Activated naive CD8-positive, alpha-beta T cell treated with anti-CD3 and anti-CD28 coated beads, Interleukin-2, amount 10 ng/mL, durations not matched to agents 7 days and 5 days (primary cell): ENCODE results near the gene SPTB. TPM values are rescaled to one million over a fixed set of nuclear protein-coding genes. Genes with fewer than 3 reads are reported as not detected.

Experiments
- ATAC-seq: fragments of 150-1000 bp; cut with Tn5 transposase; one replicate; pipeline ENCODE4 v1.10.0; 2021; ENCODE audit warnings: low read depth, moderate library complexity
- POLR2A ChIA-PET: fragments of 350-600 bp; sonication (Branson Sonifier 250); formaldehyde crosslinking; loops from one replicate; lab custom pipeline; 2021; ENCODE audit warnings: antibody characterized with exemption; lab: Charles Lee
- DNase-seq: peaks from one replicate; pipeline ENCODE4 v3.0.0; 2021
- H3K27ac Mint-ChIP-seq: one replicate; pipeline ENCODE4 v1.8.0; 2022; ENCODE audit warnings: mild to moderate bottlenecking, mixed read lengths
- H3K27me3 Mint-ChIP-seq: one replicate; pipeline ENCODE4 v1.8.0; 2022; ENCODE audit warnings: mild to moderate bottlenecking, moderate library complexity, mixed read lengths
- H3K36me3 Mint-ChIP-seq: one replicate; pipeline ENCODE4 v1.8.0; 2021; ENCODE audit warnings: mild to moderate bottlenecking, mixed read lengths
- H3K4me1 Mint-ChIP-seq: one replicate; pipeline ENCODE4 v1.8.0; 2021; ENCODE audit warnings: mixed read lengths
- H3K4me3 Mint-ChIP-seq: one replicate; pipeline ENCODE4 v1.8.0; 2022; ENCODE audit warnings: mild to moderate bottlenecking, moderate library complexity, mixed read lengths
- H3K9me3 Mint-ChIP-seq: one replicate; pipeline ENCODE4 v1.8.0; 2021; ENCODE audit warnings: mixed read lengths
- total RNA-seq, 2 experiments: library from RNA; stranded (reverse); gene quantifications; one replicate each; pipeline ENCODE4 v1.2.3, GENCODE V29; 2021

Gene SPTB
- total RNA-seq, 2 experiments from 2014 or later: not detected

GRCh38 chr14:64769096-64770020 lies 110.3 kb downstream of the SPTB start:
- H3K4me3 Mint-ChIP-seq: no peak overlapping the region
- POLR2A ChIA-PET: interaction anchor here (0.6 kb wide), 1 partner anchor 145 kb away, joined by 3 read pairs; no protein-coding TSS in a partner anchor

GRCh38 chr14:64768401-64769095 lies 111.2 kb downstream of the SPTB start:
- POLR2A ChIA-PET: interaction anchor here (0.6 kb wide), 1 partner anchor 145 kb away, joined by 3 read pairs; no protein-coding TSS in a partner anchor
- no peak overlapping the region for H3K4me3 Mint-ChIP-seq

More at GRCh38 chr14:64769096-64770020, 110.3 kb downstream of the SPTB start:
- Mint-ChIP-seq H3K27me3 (peaks cover 3% of the 10 kb centered on the region), H3K9me3 (no peaks in the 10 kb centered on the region), H3K27ac (no peak overlapping the region), H3K4me1 (peaks cover 5% of the 10 kb centered on the region), H3K36me3 (no peaks in the 10 kb centered on the region)
- DNase-seq (no peak), ATAC-seq (no peak)

GRCh38 chr14:64767215-64767964 lies 112.3 kb downstream of the SPTB start:
- no peaks in the 10 kb centered on the region for H3K36me3 Mint-ChIP-seq
- POLR2A ChIA-PET: no interaction called here
- peaks cover 6% of the 10 kb centered on the region for H3K4me1 Mint-ChIP-seq
- no peak for DNase-seq
- ATAC-seq: no peak
- H3K9me3 Mint-ChIP-seq: no peaks in the 10 kb centered on the region
- H3K4me3 Mint-ChIP-seq: no peak overlapping the region
- H3K27ac Mint-ChIP-seq: no peak overlapping the region
- peaks cover 11% of the 10 kb centered on the region for H3K27me3 Mint-ChIP-seq

More at GRCh38 chr14:64768401-64769095, 111.2 kb downstream of the SPTB start:
- H3K27ac Mint-ChIP-seq: no peak overlapping the region
- peaks cover 6% of the 10 kb centered on the region for H3K4me1 Mint-ChIP-seq
- peaks cover 3% of the 10 kb centered on the region for H3K27me3 Mint-ChIP-seq
- H3K36me3 Mint-ChIP-seq: no peaks in the 10 kb centered on the region
- DNase-seq (no peak), ATAC-seq (no peak)
- H3K9me3 Mint-ChIP-seq: no peaks in the 10 kb centered on the region

- DNase-seq (no peak), ATAC-seq (no peak)
- Mint-ChIP-seq H3K27ac (no peak overlapping the region), H3K27me3 (peaks cover 17% of the 10 kb centered on the region), H3K9me3 (no peaks in the 10 kb centered on the region), H3K4me1 (peaks cover 8% of the 10 kb centered on the region), H3K36me3 (no peaks in the 10 kb centered on the region), H3K4me3 (no peak overlapping the region)
- POLR2A ChIA-PET: no interaction called here
Observed at GRCh38 chr14:64766430-64767151, 113.1 kb downstream of the SPTB start.

- Mint-ChIP-seq H3K9me3 (no peaks in the 10 kb centered on the region), H3K27ac (peak overlapping the region; percentile 28), H3K36me3 (no peaks in the 10 kb centered on the region), H3K27me3 (peaks cover 24% of the 10 kb centered on the region), H3K4me3 (no peak overlapping the region), H3K4me1 (peaks cover 4% of the 10 kb centered on the region)
- ATAC-seq (no peak), DNase-seq (no peak)
- POLR2A ChIA-PET: no interaction called here
Observed at GRCh38 chr14:64765740-64766302, 113.9 kb downstream of the SPTB start.

GRCh38 chr14:64764641-64765520 lies 114.8 kb downstream of the SPTB start:
- POLR2A ChIA-PET: interaction anchor here (0.6 to 0.7 kb wide), 2 partner anchors 92 to 95 kb away, joined by 3 read pairs; no protein-coding TSS in a partner anchor
- Mint-ChIP-seq H3K4me3 (peak overlapping the region; percentile 15), H3K36me3 (no peaks in the 10 kb centered on the region), H3K27me3 (peaks cover 27% of the 10 kb centered on the region), H3K27ac (no peak overlapping the region), H3K4me1 (peaks cover 4% of the 10 kb centered on the region), H3K9me3 (no peaks in the 10 kb centered on the region)
- ATAC-seq (peak; percentile 60), DNase-seq (peak; percentile 77)

- POLR2A ChIA-PET: no interaction called here
- peaks cover 4% of the 10 kb centered on the region for H3K4me1 Mint-ChIP-seq
- H3K27ac Mint-ChIP-seq: no peak overlapping the region
- H3K9me3 Mint-ChIP-seq: no peaks in the 10 kb centered on the region
- DNase-seq (no peak), ATAC-seq (no peak)
- H3K4me3 Mint-ChIP-seq: no peak overlapping the region
- peaks cover 31% of the 10 kb centered on the region for H3K27me3 Mint-ChIP-seq
- no peaks in the 10 kb centered on the region for H3K36me3 Mint-ChIP-seq
Observed at GRCh38 chr14:64763801-64764621, 115.7 kb downstream of the SPTB start.

GRCh38 chr14:64763085-64763782 lies 116.5 kb downstream of the SPTB start:
- POLR2A ChIA-PET: no interaction called here
- Mint-ChIP-seq H3K27me3 (peaks cover 31% of the 10 kb centered on the region), H3K36me3 (no peaks in the 10 kb centered on the region), H3K27ac (no peak overlapping the region), H3K4me1 (peaks cover 4% of the 10 kb centered on the region), H3K9me3 (no peaks in the 10 kb centered on the region), H3K4me3 (no peak overlapping the region)
- ATAC-seq (no peak), DNase-seq (no peak)

GRCh38 chr14:64762044-64763034 lies 117.4 kb downstream of the SPTB start:
- no peak for ATAC-seq
- POLR2A ChIA-PET: no interaction called here
- Mint-ChIP-seq H3K9me3 (no peaks in the 10 kb centered on the region), H3K4me1 (peaks cover 4% of the 10 kb centered on the region), H3K27me3 (peaks cover 31% of the 10 kb centered on the region), H3K36me3 (no peaks in the 10 kb centered on the region), H3K27ac (no peak overlapping the region), H3K4me3 (no peak overlapping the region)
- DNase-seq: no peak
